Activated T-cell treated with anti-CD3 and anti-CD28 coated beads for 24 hours (primary cell): ENCODE results near the gene PAFAH1B2.

Experiments used
- DNase-seq: peaks from one replicate; pipeline ENCODE4 v3.0.0-alpha.2; 2020; ENCODE audit warnings: low read depth

The PAFAH1B2 gene

GRCh38 chr11:117188620-117189081 lies 44.6 kb downstream of the PAFAH1B2 start:
- no peak for DNase-seq

- no peak for DNase-seq
These were observed 45.3 kb downstream of the PAFAH1B2 start for GRCh38 chr11:117189191-117189940.

DNA sequence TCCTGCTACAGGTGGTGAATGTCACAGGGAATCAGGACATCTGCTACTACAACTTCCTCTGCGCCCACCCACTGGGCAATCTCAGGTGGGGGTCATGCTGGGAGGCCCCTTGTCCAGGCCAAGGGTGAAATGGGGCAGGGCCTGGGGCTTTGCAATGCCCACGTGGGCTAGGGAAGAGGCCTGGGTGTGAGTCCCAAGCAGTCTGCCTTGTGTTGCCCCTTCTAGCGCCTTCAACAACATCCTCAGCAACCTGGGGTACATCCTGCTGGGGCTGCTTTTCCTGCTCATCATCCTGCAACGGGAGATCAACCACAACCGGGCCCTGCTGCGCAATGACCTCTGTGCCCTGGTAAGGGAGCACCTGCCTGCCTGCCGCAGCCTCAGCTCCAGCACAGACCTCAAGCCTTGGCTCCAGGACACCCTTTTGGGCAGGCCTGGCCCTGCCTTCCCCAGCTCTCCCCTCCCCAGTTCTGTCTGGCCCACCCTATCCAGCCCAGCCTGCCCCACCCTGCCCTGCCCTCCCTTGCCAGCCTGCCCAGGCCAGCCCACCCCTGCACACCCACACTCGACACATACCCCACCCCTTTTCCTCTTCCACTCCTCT lies 46.0 kb downstream of the PAFAH1B2 start:
- DNase-seq = no peak

DNA sequence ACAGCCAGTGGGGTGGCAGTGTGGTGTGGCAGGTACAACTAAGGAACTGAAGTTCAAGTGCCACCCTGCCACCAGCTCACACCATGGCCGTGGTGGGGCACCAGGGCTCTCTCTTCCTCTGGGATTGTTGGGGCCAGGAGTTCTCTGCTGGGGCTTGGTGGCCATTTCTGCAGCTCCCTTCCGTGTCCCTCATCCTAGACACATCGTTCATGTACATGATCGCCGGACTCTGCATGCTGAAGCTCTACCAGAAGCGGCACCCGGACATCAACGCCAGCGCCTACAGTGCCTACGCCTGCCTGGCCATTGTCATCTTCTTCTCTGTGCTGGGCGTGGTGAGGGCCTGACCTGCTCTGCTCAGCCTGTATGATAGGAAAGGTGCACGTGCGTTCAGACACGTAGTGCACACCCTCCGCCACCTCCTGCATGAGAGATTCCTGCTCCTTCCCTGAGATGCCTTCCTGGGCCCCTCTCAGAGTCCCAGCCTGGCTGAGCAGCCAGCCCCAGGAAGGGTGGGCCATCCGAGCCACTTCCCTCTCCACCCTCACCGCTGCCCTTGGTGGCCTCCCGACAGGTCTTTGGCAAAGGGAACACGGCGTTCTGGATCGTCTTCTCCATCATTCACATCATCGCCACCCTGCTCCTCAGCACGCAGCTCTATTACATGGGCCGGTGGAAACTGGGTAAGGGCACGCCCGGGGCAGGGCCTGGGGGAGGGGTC lies 47.8 kb downstream of the PAFAH1B2 start:
- DNase-seq = no peak

GRCh38 chr11:117192401-117192875 lies 48.4 kb downstream of the PAFAH1B2 start:
- no peak for DNase-seq

- no peak for DNase-seq
These were observed 49.3 kb downstream of the PAFAH1B2 start for GRCh38 chr11:117193130-117194020.

DNA sequence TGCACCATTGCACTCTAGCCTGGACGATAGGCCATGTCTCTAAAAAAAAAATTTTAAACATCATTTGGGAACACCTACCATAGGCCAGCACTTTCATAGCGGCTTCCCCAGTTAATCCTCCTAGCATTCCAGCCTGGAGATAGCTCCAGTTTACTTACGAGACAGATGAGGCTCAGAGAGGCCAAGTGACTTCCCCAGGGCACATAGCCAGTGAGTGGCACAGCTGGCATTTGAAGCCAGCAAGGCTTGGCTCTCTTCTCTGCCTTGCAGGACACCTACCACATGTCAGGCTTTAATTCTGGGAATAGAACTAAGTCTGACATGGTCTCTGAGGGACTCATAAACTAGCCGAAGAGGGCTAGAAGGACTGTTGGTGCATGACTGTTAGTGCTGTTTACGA lies 50.2 kb downstream of the PAFAH1B2 start:
- no peak for DNase-seq

GRCh38 chr11:117195258-117195657 lies 51.2 kb downstream of the PAFAH1B2 start:
- DNase-seq = no peak

GRCh38 chr11:117195761-117196160 lies 51.7 kb downstream of the PAFAH1B2 start:
- no peak for DNase-seq

GRCh38 chr11:117197006-117197405 lies 52.9 kb downstream of the PAFAH1B2 start:
- no peak for DNase-seq

DNA sequence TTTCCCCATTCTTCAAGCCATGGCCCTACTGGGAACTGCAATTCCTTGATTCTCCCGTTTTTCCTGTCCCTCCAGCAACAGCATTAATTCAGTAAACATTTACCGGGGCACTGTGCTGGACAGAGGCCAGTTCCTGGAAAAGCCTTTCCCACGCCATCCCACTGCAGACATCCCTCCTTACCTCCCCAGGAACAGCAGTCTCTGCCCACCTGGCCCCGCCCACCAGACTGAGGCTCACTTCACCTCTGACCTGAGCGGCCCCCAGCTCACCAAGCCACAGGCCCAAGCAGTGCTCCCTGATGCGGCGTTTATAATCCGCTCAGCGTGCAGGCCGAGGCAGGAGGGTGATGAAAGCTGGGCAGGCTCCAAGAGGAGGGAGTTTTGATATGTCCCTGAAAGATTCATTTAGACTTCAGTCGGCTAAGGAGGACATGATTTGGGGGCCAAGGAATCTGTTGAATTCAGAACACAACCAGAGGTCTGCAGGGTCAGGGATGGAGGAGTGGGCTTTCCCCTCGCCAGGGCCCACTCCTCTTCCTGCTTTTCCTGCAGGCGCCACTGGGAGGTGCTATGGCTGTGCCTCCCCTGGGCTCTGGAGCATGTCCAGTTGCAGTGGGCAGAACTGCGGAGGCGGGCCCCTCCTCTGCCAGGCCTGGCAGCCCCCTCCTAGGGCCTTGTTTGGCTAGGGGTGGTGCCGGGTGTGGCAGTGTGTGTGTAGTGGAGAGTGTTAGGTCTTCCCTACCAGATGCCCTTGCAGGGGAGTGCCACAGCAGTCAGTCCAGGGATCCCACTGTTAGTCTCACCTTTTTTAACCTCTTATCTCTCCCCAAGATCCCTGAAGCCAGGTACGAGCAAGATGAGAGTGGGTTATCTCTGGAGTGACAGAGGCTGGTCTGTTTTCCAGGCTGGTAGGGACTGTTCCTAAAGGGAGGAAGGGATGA lies 53.7 kb downstream of the PAFAH1B2 start:
- no peak for DNase-seq

DNA sequence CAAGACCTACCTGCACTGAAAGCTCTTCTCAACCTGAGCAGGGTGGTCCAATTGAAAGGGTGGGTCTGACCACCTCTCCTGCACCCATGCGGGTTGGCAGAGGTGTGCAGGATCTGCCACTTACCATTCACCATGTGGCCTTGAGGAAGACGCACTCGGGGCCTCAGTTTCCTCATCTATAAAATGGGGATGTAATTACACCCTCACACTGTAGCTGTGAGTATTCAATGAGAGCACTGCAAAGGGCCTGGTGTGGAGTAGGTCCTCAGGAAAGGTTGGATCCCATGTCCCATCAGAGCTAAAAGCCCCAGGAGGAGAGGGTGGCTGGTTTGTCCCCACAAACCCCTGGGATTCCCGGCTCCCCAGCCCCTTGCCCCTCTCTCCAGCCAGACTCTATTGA lies 54.5 kb downstream of the PAFAH1B2 start:
- no peak for DNase-seq

DNA sequence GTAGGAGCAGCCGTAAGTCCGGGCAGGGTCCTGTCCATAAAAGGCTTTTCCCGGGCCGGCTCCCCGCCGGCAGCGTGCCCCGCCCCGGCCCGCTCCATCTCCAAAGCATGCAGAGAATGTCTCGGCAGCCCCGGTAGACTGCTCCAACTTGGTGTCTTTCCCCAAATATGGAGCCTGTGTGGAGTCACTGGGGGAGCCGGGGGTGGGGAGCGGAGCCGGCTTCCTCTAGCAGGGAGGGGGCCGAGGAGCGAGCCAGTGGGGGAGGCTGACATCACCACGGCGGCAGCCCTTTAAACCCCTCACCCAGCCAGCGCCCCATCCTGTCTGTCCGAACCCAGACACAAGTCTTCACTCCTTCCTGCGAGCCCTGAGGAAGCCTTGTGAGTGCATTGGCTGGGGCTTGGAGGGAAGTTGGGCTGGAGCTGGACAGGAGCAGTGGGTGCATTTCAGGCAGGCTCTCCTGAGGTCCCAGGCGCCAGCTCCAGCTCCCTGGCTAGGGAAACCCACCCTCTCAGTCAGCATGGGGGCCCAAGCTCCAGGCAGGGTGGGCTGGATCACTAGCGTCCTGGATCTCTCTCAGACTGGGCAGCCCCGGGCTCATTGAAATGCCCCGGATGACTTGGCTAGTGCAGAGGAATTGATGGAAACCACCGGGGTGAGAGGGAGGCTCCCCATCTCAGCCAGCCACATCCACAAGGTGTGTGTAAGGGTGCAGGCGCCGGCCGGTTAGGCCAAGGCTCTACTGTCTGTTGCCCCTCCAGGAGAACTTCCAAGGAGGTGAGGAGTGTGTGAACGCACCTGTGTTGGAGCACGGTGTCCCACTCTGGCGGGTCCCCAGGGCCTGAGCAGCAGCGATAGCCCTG lies 55.2 kb downstream of the PAFAH1B2 start, which contains the start of gene TAGLN:
Gene TAGLN (plus strand): TSS at position 318 of the 863 bp plus-strand sequence. CDS start 3,644 bp downstream, outside the sequence.
- no peak for DNase-seq

- DNase-seq = no peak
These were observed 56.1 kb downstream of the PAFAH1B2 start for GRCh38 chr11:117199916-117200812.

GRCh38 chr11:117200813-117201657 lies 56.9 kb downstream of the PAFAH1B2 start:
- DNase-seq = no peak

GRCh38 chr11:117201658-117202305 lies 57.7 kb downstream of the PAFAH1B2 start:
- DNase-seq = no peak
